Stimulated activated CD8-positive, alpha-beta memory T cell treated with anti-CD3 and anti-CD28 coated beads, Interleukin-15, amount 100 ng/mL, for 24 hours (primary cell): ENCODE measurements around the gene GATAD2A.
"Not testable (repeated sequence)": the region's sequence is repeated elsewhere in the genome, so short reads cannot be mapped to it uniquely, and the experiment has no call there.

ENCODE experiments used
- DNase-seq: peaks from one replicate; pipeline ENCODE4 v3.0.0-alpha.2; 2020; ENCODE audit warnings: low read depth

The GATAD2A gene

DNA sequence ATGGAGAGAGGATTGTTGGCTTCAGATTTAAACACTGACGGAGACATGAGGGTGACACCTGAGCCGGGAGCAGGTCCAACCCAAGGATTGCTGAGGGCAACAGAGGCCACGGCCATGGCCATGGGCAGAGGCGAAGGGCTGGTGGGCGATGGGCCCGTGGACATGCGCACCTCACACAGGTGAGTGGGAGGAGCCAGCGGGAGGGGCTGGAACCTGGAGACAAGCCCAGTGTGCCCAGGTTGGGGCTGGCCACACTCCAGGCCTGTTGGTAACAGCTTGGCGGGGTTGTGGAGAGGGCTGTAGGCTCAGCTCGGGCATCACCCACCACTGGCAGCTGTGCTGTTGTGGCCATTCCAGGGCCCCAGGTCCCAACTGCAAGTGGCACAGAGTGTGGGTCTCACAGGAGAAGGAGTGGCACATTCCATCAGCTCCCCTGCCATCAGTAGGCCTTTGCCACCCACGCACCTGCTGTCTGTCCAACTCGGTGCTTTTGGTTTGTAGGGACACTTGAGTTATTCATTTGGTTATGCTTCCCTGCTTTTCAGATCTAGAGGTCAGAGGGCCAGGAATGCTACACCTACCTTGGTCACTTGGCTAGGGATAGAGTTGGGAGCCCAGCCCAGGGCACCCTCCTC lies 60.1 kb downstream of the GATAD2A start:
- no peak for DNase-seq

DNA sequence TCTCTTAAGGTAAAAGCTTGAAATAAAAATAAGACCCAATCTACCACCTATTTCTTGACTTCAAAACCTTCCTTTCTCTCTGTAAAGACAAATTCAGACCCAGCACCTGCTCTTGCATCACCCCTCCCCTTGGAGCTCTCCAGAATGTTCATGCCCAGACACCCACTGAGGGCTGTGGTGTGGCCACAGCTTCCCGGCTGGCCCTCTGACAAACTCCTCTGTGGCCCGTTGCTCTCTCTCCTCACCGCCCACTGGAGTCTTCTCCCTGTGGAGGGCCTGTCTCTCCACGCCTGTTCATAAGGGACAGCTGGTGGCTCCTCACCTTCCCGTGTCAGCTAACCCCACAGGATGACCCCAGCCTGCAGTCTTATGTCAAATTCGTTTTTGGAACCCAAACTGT lies 60.7 kb downstream of the GATAD2A start:
- DNase-seq = no peak

DNA sequence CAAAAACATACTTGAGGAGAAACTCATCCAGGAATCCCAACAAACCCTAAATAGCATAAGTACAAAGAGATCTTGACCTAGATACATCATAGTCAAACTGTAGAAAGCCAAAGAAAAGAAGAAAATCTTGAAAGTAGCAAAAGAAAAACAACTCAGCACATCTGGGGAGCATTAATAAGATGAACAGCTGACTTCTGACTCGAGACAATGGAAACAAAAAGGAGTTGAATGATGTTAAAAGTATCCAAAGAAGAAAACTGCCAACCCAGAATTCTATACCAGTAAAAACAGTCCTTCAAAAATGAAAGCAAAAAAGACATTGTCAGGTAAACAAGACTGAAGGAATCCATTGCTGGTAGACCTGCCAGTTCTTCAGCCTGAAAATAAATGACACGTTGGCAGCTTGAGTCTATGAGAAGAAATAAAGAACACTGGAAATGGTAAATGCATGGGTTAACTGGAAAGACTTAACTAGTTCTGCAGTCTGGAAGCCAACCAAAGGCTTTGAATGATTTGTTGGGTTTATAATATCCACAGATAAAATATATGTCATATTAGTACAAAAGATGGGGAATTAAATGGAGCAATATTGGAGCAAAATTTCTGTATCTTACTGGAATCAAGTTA lies 63.1 kb downstream of the GATAD2A start:
- DNase-seq = no peak

DNA sequence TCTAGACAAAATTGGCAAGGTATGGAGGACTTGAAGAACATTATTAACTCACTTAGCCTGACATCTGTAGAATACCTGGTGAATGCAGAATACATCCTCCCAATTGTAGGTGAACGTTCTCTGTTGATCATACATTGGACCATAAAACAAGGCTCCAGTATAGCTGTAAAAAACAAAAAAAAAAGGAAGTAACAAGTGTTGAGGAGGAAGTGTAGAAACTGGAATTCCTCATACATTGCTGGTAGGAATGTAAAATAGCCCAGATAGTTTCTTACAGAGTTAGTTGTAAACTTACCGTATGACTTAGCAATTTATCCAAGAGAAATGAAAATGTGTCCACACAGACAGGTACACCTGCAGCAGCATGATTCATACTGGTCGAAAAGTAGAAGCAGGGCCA lies 65.1 kb downstream of the GATAD2A start:
- DNase-seq = no peak

DNA sequence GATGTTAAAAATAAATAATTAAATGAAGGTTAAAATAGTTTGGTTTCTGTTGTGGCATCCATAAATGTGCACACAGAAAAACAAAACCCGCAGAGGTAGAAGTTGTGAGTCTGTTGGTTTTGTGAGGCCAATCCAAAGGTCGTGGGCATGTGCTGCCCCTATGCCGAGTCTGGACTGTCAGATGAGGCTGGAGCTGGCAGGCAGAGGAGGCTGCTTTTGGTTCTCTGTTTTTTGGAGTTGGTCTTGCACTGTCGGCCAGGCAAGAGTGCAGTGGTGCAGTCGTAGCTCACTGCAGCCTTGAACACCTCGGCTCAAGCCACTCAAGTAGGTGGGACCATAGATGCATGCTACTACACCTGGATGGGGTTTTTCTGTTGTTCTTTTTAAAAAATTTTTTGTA lies 66.2 kb downstream of the GATAD2A start:
- no peak for DNase-seq

DNA sequence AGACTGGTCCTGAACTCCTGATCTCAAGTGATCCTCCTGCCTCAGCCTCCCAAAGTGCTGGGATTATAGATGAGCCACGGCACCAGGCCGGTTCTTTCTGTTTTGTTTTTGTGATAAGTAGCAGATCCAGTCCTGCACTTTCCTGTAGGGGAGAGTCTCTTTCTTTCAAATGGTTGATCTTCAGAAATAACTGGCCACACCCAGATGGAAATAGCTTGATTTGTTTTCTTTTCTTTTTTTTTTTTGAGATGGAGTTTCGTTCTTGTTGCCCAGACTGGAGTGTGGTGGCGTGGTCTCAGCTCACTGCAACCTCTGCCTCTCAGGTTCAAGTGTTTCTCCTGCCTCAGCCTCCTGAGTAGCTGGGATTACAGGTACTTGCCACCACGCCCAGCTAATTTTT lies 66.6 kb downstream of the GATAD2A start:
- not testable (repeated sequence) for DNase-seq

DNA sequence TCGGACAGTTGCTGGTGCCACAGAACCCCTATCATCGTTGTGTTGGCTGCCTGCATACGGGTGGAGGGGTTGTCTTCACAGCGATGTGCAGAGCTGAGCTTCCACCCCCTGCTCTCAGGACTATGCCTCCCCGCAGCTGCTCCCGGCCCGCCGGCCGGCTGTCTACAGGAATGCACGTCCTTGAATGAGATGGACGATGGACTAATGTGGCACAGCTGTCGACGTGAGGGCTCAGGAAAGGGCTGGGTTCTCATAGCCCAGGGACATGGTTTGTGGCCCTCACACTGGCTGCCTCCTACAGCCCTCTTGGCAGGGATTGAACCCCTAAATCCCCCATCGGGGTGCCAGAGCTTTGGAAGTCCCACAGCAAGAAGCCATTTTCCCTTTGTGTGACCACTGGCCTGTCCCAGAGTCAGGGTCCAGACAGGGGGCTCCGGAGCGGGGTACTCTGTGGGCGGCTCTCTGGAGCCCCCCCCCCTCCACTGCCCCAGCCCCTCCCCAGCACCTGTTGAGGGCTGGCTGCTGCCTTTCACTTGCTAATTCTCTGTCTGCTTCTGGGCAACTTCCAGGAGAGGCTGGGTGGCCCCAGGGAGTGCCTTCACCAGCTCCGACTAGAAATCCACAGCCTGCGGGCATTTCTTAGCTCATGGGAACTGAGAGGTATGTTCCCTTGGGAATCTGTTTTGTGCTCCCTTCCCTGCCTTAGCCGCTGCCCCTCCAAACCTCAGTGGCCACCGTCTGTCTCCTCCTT lies 69.7 kb downstream of the GATAD2A start:
- no peak for DNase-seq

DNA sequence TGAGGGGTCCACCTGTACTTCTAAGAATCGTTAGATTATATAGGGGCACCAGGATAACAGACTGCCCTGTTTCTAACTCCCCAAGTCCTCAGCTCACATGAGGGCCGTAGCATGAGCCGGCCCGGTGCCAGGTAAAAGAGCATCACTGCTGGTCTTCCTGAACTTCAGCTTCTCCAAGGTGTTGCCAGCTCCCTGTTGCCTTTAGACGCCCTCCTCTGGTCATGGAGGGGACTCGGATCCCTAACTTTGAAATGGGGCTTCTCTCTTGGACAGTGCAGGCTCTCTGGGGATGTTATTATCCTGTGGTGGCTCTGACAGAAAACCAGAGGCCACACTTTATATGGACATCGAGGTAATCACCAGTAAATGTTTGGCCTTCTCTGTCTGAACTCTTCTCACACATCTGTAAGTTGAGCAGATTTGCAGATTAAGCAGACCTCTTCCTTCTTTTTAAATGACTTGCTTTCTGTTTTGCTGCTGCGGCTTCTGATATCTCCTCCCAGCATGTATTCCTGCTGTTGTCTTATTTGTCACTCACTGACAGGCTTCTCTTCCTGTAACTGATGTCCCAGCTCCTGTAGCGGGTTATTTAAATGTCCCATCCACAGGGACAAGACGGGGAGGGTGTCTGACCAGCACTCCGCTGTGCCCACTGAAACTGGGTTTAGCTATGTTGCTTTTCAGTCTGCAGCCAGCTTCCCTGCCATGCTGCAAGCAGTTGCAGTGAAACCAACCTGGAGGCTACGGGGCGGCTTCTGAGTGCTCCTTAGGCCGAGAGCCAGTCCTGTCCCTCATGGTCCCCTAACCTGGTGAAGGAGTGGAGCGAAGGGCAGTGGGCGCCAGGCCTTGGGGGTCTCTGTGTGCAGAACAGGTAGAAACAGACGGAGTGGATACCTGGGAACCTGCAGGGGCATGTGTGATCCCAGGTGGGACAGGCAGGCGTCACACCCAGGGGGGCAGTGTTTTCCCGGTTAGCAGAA lies 70.7 kb downstream of the GATAD2A start:
- no peak for DNase-seq

DNA sequence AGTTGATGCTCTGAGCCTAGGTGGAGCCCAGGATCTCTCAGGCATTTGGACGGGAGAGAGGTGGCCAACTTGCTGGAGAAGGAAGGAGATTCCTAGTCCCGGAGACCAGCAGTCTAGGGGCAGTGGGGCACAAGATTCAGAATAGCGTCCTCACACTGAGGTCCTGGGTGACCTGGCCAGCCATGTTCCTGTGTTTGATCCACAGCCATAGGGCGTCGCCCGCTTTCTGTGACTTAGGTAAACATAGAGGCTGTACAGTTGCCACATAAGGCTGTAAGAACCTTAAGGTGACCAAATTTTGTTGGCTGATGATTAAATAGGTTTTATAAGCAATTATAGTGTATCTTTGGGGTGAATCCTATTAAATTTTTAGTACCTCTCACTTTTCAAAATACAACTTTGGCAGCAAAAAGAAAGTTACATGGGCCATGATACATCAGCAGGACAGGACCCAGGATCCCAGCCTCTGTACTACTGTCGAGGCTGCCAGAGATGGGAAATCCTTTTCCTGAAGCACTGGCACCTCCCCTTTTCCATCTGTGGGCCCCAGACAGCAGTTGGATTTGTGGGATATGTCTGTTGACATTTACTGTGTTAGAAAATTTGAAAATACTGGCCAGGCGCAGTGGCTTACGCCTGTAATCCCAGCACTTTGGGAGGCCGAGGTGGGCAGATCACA lies 72.4 kb downstream of the GATAD2A start:
- DNase-seq = no peak

DNA sequence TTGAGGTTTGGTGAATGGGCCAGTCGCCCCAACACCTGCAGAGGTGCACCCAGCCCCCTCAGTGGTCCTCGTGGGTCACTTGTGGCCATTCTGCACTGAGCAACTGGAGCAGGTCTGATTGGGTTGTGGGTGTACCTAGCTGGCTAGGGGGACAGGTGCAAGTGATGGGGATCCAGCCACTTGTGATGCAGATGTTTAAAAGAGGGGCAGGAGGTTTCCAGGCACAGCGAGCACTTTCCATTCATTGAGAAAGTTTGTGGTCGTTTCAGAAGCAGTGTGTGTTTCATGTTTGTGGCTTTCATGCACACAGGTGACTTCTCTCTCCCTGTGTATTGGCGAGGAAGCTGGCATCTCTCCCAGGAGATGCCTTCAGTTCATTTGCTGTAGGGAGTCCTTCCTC lies 75.2 kb downstream of the GATAD2A start:
- no peak for DNase-seq

DNA sequence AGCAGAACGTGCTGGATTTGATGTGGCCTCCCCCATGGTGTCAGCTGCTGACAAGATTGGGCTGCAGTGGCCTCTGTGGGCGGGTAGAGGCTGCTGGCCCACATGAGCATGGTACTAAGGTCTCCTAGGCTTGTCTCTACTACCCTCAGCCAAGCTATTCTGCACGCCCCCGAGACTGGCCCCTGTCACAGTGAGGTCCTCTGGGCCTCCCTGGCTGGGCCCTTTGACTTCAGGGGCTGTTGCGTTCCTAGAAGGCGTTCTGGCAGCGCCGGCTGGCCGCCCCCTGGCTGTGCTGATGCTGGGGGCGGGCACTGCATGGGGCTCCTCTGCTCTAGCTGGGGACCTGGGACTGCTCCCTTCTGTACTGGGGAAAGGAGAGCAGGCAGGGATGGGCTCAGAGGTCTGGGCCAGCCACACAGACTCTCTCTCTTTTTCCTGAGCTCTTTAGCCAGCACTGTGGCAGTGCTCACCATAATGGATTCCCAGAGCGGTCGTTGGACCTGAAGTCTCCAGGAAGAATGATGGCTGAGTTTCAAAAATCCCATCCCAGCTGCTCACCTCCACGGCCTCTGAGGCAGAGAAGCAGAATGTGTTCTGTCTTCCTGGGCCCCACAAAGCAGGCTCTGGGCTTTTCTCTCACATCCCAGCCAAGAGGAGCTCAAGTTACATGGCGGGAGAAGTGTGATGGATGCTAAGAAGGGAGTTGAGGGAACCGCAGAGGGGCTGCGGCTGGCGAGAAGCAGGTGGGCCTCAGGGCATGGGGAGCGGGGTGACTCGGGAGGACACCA lies 77.5 kb downstream of the GATAD2A start:
- no peak for DNase-seq

DNA sequence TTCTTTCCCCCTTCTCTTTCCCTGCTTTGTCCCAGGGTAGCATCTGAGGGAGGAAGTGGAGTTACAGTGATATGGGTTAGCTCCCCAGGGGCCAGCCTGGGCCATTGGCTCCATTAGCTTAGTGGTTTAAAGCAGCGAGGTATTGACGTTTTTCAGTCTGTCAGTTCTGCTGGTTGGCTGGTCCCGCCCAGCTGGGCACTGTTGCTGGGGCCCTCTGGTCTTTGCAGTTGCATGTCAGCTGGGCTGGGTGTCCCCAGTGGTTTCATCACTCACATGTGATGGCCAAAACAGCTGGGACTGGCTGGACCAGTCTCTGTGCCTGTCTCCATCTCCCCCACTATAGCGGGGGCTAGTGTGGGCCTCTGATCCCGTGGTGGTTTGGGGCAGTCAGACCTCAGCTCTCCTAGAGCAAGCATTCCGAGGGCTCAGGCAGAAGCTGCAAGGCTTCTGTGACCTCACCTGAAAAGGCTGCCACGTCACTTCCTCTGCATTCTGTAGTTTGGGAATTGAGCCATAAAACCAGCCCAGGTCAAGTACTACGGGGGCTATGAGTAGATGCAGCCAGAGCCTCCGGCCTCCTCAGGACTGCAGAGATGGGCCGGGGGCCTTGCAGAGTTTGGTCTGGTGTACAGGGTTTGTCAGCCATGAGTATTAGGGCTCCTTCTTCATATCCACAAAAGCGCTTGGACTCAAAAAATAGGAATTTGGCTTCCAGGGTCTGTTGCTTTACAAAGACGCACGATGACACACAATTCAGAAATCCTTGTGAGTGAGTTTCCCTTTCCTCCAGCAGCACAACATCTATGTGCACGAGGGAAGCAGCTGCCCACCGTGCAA lies 79.9 kb downstream of the GATAD2A start:
- DNase-seq = no peak

DNA sequence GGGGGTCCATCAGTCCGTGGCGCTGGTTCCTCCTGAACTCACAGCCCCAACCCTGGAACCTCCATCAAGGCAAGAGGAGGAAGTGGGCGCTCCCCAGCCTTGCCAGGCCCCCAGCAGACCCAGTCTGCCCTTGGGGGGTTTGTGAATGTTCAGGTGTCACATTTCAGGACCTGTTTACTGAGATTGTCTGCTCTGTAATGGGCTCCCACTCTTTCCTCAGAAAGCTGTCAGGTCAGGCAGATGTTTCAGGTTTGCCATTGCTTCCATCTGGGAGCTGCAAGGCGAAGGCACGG lies 80.5 kb downstream of the GATAD2A start:
- DNase-seq = no peak

DNA sequence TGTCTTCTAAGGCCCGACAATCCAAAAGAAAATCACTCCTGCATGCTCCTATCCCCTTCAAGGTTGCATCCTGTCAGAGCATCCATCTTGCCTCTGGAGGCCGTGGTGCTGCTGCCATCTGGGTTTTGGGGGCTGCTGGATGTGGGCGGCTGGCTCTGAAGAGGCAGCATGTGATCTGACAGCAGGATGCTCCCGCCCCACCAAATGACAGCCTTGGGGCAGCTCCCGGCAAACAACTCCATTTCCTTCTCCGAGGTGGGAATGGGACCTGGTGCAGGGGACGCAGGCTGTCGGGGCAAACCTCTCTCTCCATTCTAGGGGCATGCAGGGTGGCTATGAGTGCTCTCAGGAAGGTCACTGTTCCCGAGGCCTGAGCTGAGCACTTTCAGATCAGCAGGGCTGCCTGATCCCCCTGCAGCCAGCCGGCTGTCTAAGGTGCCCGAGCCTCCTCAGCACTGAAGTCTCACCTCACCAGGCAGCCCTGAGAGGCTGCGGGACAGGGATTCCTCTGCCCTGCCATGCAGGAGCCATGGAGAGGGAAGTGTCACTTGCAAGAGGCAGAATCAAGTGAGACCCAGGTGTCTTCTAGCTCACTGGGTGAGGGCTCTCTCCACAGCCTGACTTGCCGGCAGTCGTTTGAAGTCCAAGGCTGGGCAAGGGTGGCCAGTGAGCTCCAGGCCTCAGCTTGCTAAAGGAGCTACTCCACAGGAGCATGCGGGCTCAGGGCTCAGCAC lies 81.0 kb downstream of the GATAD2A start:
- no peak for DNase-seq

DNA sequence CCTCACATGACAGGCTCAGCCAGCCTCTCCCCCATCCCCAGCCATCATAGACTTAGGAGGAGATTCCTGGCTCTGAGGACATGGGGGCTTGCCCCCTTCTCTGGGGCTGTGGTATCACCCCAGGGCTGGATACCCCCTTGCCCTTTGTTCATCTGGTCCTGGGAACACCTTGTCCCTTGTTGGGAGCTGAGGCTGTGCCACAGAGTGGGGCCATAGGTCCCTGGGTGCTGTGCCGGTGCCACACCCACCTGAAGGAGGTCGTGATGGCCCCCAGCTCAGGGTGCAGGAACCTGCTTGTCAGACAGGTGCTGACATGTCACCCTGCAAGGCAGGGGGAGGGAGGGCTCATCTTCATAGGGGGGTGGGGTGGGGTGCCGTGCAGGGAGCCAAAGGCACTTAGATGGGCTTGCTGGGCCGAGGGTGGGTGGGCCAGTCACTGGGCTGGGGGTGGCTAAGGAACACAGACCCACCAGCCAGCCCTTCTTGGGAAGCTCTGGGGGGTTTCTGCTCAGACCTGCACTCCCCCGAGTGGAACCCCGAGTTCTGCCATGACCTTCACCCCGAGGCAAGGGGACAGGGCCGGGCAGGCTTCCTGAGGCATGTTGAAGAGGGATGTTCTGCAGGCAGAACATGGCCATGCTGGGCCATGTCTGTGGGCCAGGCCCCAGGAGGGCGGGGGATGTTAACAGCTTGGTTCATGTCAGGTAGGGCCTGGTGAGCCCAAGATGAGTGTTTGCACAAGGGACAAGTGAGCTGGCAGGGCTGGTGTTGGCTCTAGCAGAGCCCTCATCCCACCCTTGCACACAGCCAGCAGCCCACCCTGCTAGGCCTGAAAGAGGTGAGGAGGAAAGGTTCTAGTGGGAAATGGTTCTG lies 81.8 kb downstream of the GATAD2A start:
- no peak for DNase-seq

DNA sequence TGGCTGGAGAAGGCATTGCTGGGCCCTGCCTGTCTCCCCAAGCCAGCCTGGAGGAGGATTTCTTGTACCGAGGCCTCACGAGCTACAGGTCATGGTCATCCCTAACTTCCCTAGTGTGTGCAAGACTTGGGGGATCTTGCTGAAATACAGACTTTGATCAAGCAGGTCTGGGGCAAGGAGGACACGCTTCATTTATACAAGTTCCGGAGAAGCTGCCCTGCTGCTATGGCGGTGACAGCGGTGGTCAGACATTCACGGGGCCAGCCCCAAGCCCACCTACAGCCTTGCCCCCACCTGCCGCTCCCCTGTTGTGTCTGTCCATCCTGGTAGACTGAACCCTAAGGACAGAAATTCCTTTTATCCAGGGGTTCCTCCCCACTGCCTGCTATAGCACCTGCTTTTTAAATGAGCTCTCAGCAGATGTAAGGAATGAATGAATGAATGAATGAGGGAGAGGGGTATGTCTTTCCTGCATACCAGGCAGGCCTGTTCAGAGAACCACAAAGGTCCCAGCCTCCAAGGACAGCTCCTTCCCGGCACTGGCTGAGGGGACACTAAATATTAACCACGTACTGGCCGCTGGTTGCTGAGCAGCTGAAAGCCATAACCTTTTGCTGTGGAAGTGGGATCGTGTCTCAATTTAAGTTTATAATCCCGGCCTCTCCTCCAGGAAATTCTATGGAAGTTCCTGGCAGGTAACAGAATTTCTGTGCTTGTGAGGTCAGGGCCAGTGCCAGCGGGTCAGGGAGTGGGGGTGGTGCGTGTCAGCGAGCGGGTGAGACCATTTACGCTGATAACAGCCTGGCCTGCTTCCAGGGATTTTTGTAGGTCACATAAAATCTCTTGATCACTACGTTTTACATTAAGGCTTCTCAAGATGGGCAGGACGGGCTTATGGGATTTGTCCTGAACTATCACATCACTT lies 82.7 kb downstream of the GATAD2A start:
- DNase-seq = no peak
